ENCODE results near the gene CCDC15. TPM values are rescaled to one million over a fixed set of nuclear protein-coding genes. Genes with fewer than 3 reads are reported as not detected.
A peak's percentile ranks its signal among the peaks of the same experiment; 100 is the strongest.

CCDC15 gene
- total and polyA plus RNA-seq, 2 donors (not counting 1 experiment from before 2014, with no cell fraction given), result 0.31 to 1.8 TPM

- no peak overlapping the region for H3K4me2 ChIP-seq (replicated peaks; ENCODE audit: low read depth, low read length, poor library complexity, severe bottlenecking)
- no peak overlapping the region for H3K9ac ChIP-seq (ENCODE audit: low read length)
- no peak overlapping the region for H3K4me3 ChIP-seq (ENCODE audit: control extremely low read depth in 1 of 5, extremely low read depth in 1 of 5, insufficient read depth in 1 of 5, low read depth in 2 of 5, low read length in 4 of 5)
- H4K20me1 ChIP-seq (ENCODE audit: control insufficient read depth, insufficient read depth, low read length, poor library complexity, severe bottlenecking), result no peaks in the 10 kb centered on the region
- peaks cover 0 to 7% of the 10 kb centered on the region in 2 donors for H3K4me1 ChIP-seq (ENCODE audit: control insufficient read depth in 2 of 2, insufficient read depth in 2 of 2, low read length in 2 of 2)
- Mint-ChIP-seq H3K27ac (no peak overlapping the region), H3K9me3 (ENCODE audit: insufficient read depth) (no peaks in the 10 kb centered on the region), H3K4me3 (no peak overlapping the region), H3K27me3 (peaks cover 66% of the 10 kb centered on the region), H3K4me1 (peaks cover 2% of the 10 kb centered on the region)
- ChIA-PET POLR2A (no interaction called here), CTCF (no interaction called here)
- ATAC-seq (ENCODE audit: low read depth) (no peak), DNase-seq (no peak)
- intact Hi-C loops (cut with micrococcal nuclease), result no loop called here
- H3K27ac ChIP-seq (ENCODE audit: low read length in 2 of 2), result no peak overlapping the region
- no peaks in the 10 kb centered on the region for H3K79me2 ChIP-seq (ENCODE audit: control insufficient read depth, insufficient read depth, low read length)
- peaks cover 0 to 53% (median 8%) of the 10 kb centered on the region in 4 experiments for H3K27me3 ChIP-seq (replicated peaks in 1 of 4; ENCODE audit: control extremely low read depth in 1 of 4, control insufficient read depth in 3 of 4, insufficient read depth in 4 of 4, low read length in 3 of 4)
- TF ChIP-seq EZH2 (IDR thresholded peaks at IDR 0.05; ENCODE audit: borderline replicate concordance, insufficient read depth, low read depth, low read length, poor library complexity, severe bottlenecking) (no peak), CTCF (IDR thresholded peaks at IDR 0.05) (no peak)
- no peak overlapping the region for H2AFZ ChIP-seq (ENCODE audit: insufficient read depth, low read depth, low read length, poor library complexity, severe bottlenecking)
- H3K36me3 ChIP-seq (replicated peaks in 1 of 2; ENCODE audit: control extremely low read depth in 1 of 2, control insufficient read depth in 1 of 2, extremely low read depth in 1 of 2, insufficient read depth in 2 of 2, low read length in 1 of 2), result no peaks in the 10 kb centered on the region
- peaks cover 0 to 6% (median 0%) of the 10 kb centered on the region in 3 donors for H3K9me3 ChIP-seq (ENCODE audit: control extremely low read depth in 1 of 3, control insufficient read depth in 2 of 3, insufficient read depth in 1 of 3, low read length in 2 of 3)
- 100% methylated on average over 1 of the region's 2 CpGs for WGBS (ENCODE audit: insufficient coverage)
Measured at GRCh38 chr11:124919898-124920297, 34.1 kb upstream of the CCDC15 start.

GRCh38 chr11:124920356-124920755 lies 33.6 kb upstream of the CCDC15 start:
- peak overlapping the region; percentile 75 for H2AFZ ChIP-seq (ENCODE audit: insufficient read depth, low read depth, low read length, poor library complexity, severe bottlenecking)
- H4K20me1 ChIP-seq (ENCODE audit: control insufficient read depth, insufficient read depth, low read length, poor library complexity, severe bottlenecking), result no peaks in the 10 kb centered on the region
- H3K36me3 ChIP-seq (replicated peaks in 1 of 2; ENCODE audit: control extremely low read depth in 1 of 2, control insufficient read depth in 1 of 2, extremely low read depth in 1 of 2, insufficient read depth in 2 of 2, low read length in 1 of 2), result no peaks in the 10 kb centered on the region
- H3K79me2 ChIP-seq (ENCODE audit: control insufficient read depth, insufficient read depth, low read length), result no peaks in the 10 kb centered on the region
- 100% methylated on average over 1 of the region's 5 CpGs for WGBS (ENCODE audit: insufficient coverage)
- H3K4me3 ChIP-seq (ENCODE audit: control extremely low read depth in 1 of 5, extremely low read depth in 1 of 5, insufficient read depth in 1 of 5, low read depth in 2 of 5, low read length in 4 of 5), result peak overlapping the region in 2 of 5 experiments; percentile 35 to 44
- H3K27ac ChIP-seq (ENCODE audit: low read length in 2 of 2), result no peak overlapping the region
- H3K4me1 Mint-ChIP-seq, result peaks cover 2% of the 10 kb centered on the region
- H3K4me1 ChIP-seq (ENCODE audit: control insufficient read depth in 2 of 2, insufficient read depth in 2 of 2, low read length in 2 of 2), result peaks cover 0 to 7% of the 10 kb centered on the region in 2 donors
- POLR2A ChIA-PET, result interaction anchor here (0.5 to 0.7 kb wide), 3 partner anchors 74 to 246 kb away, joined by 3 to 5 read pairs (median 4); partner anchors contain the start of gene SPA17
- H3K4me3 Mint-ChIP-seq, result peak overlapping the region; percentile 85
- intact Hi-C loops (cut with micrococcal nuclease), result no loop called here
- DNase-seq, result no peak
- H3K27me3 Mint-ChIP-seq, result peaks cover 66% of the 10 kb centered on the region
- CTCF ChIA-PET, result no interaction called here
- peaks cover 0 to 53% (median 8%) of the 10 kb centered on the region in 4 experiments for H3K27me3 ChIP-seq (replicated peaks in 1 of 4; ENCODE audit: control extremely low read depth in 1 of 4, control insufficient read depth in 3 of 4, insufficient read depth in 4 of 4, low read length in 3 of 4)
- H3K4me2 ChIP-seq (replicated peaks; ENCODE audit: low read depth, low read length, poor library complexity, severe bottlenecking), result peak overlapping the region; percentile 83
- peaks cover 0 to 6% (median 0%) of the 10 kb centered on the region in 3 donors for H3K9me3 ChIP-seq (ENCODE audit: control extremely low read depth in 1 of 3, control insufficient read depth in 2 of 3, insufficient read depth in 1 of 3, low read length in 2 of 3)
- TF ChIP-seq EZH2 (IDR thresholded peaks at IDR 0.05; ENCODE audit: borderline replicate concordance, insufficient read depth, low read depth, low read length, poor library complexity, severe bottlenecking) (no peak), CTCF (IDR thresholded peaks at IDR 0.05) (no peak)
- H3K9me3 Mint-ChIP-seq (ENCODE audit: insufficient read depth), result no peaks in the 10 kb centered on the region
- no peak overlapping the region for H3K27ac Mint-ChIP-seq
- ATAC-seq (ENCODE audit: low read depth), result no peak
- peak overlapping the region; percentile 48 for H3K9ac ChIP-seq (ENCODE audit: low read length)

All from B cell (primary cell).